ENCODE results near the gene LASP1. TPM values are rescaled to one million over a fixed set of nuclear protein-coding genes. Genes with fewer than 3 reads are reported as not detected.
A peak's percentile ranks its signal among the peaks of the same experiment; 100 is the strongest.

LASP1 gene
- total and polyA plus RNA-seq, 9 donors, result 37.6 to 118 (median 81.7) TPM

- Histone ChIP-seq H3K4me1 (ENCODE audit: control insufficient read depth, insufficient read depth, low read length) (peaks cover 36% of the 10 kb centered on the region), H3K36me3 (ENCODE audit: control insufficient read depth, insufficient read depth, low read length) (peaks cover 63% of the 10 kb centered on the region), H3K27me3 (ENCODE audit: control insufficient read depth, insufficient read depth, low read length) (no peaks in the 10 kb centered on the region), H3K4me3 (ENCODE audit: low read length) (no peak overlapping the region), H3K9me3 (replicated peaks; ENCODE audit: control insufficient read depth, low read depth, low read length) (no peaks in the 10 kb centered on the region), H3K27ac (ENCODE audit: low read length) (no peak overlapping the region)
- no CpG with 5 or more reads among the region's 3 CpGs for WGBS (ENCODE audit: insufficient coverage)
- DNase-seq, result no peak
Observed at GRCh38 chr17:38917259-38917658, 47.4 kb downstream of the LASP1 start.

GRCh38 chr17:38918129-38918913, 48.5 kb downstream of the LASP1 start:
- H3K36me3 ChIP-seq (ENCODE audit: control insufficient read depth, insufficient read depth, low read length), result peaks cover 60% of the 10 kb centered on the region
- no peaks in the 10 kb centered on the region for H3K9me3 ChIP-seq (replicated peaks; ENCODE audit: control insufficient read depth, low read depth, low read length)
- no peak for DNase-seq
- 48% methylated on average over 35 of the region's 37 CpGs for WGBS (ENCODE audit: insufficient coverage)
- no peak overlapping the region for H3K27ac ChIP-seq (ENCODE audit: low read length)
- peaks cover 40% of the 10 kb centered on the region for H3K4me1 ChIP-seq (ENCODE audit: control insufficient read depth, insufficient read depth, low read length)
- H3K4me3 ChIP-seq (ENCODE audit: low read length), result no peak overlapping the region
- H3K27me3 ChIP-seq (ENCODE audit: control insufficient read depth, insufficient read depth, low read length), result no peaks in the 10 kb centered on the region

- Histone ChIP-seq H3K36me3 (ENCODE audit: control insufficient read depth, insufficient read depth, low read length) (peaks cover 56% of the 10 kb centered on the region), H3K9me3 (replicated peaks; ENCODE audit: control insufficient read depth, low read depth, low read length) (no peaks in the 10 kb centered on the region), H3K4me1 (ENCODE audit: control insufficient read depth, insufficient read depth, low read length) (peaks cover 42% of the 10 kb centered on the region), H3K27me3 (ENCODE audit: control insufficient read depth, insufficient read depth, low read length) (no peaks in the 10 kb centered on the region), H3K4me3 (ENCODE audit: low read length) (no peak overlapping the region), H3K27ac (ENCODE audit: low read length) (no peak overlapping the region)
- DNase-seq, result no peak
- 77% methylated on average over 3 of the region's 5 CpGs for WGBS (ENCODE audit: insufficient coverage)
Observed at GRCh38 chr17:38918916-38919315, 49.1 kb downstream of the LASP1 start.

- H3K9me3 ChIP-seq (replicated peaks; ENCODE audit: control insufficient read depth, low read depth, low read length), result no peaks in the 10 kb centered on the region
- H3K27me3 ChIP-seq (ENCODE audit: control insufficient read depth, insufficient read depth, low read length), result no peaks in the 10 kb centered on the region
- no peak overlapping the region for H3K4me3 ChIP-seq (ENCODE audit: low read length)
- DNase-seq, result no peak
- H3K4me1 ChIP-seq (ENCODE audit: control insufficient read depth, insufficient read depth, low read length), result peaks cover 42% of the 10 kb centered on the region
- H3K27ac ChIP-seq (ENCODE audit: low read length), result no peak overlapping the region
- peaks cover 50% of the 10 kb centered on the region for H3K36me3 ChIP-seq (ENCODE audit: control insufficient read depth, insufficient read depth, low read length)
- 88% methylated on average over 12 of the region's 16 CpGs for WGBS (ENCODE audit: insufficient coverage)
Observed at GRCh38 chr17:38919316-38920078, 49.6 kb downstream of the LASP1 start.

GRCh38 chr17:38920374-38921291, 50.8 kb downstream of the LASP1 start:
- peaks cover 39% of the 10 kb centered on the region for H3K36me3 ChIP-seq (ENCODE audit: control insufficient read depth, insufficient read depth, low read length)

GRCh38 chr17:38921756-38922411, 52.0 kb downstream of the LASP1 start:
- Histone ChIP-seq H3K36me3 (ENCODE audit: control insufficient read depth, insufficient read depth, low read length) (peaks cover 29% of the 10 kb centered on the region), H3K4me3 (ENCODE audit: low read length) (no peak overlapping the region), H3K27me3 (ENCODE audit: control insufficient read depth, insufficient read depth, low read length) (no peaks in the 10 kb centered on the region), H3K9me3 (replicated peaks; ENCODE audit: control insufficient read depth, low read depth, low read length) (no peaks in the 10 kb centered on the region), H3K27ac (ENCODE audit: low read length) (peak overlapping the region; percentile 49), H3K4me1 (ENCODE audit: control insufficient read depth, insufficient read depth, low read length) (peaks cover 51% of the 10 kb centered on the region)
- DNase-seq, result no peak
- 60% methylated on average over 10 of the region's 13 CpGs for WGBS (ENCODE audit: insufficient coverage)

More at GRCh38 chr17:38920374-38921291, 50.8 kb downstream of the LASP1 start:
- Histone ChIP-seq H3K9me3 (replicated peaks; ENCODE audit: control insufficient read depth, low read depth, low read length) (no peaks in the 10 kb centered on the region), H3K4me3 (ENCODE audit: low read length) (no peak overlapping the region), H3K27me3 (ENCODE audit: control insufficient read depth, insufficient read depth, low read length) (no peaks in the 10 kb centered on the region), H3K4me1 (ENCODE audit: control insufficient read depth, insufficient read depth, low read length) (peaks cover 48% of the 10 kb centered on the region), H3K27ac (ENCODE audit: low read length) (peak overlapping the region; percentile 13)
- 71% methylated on average over 3 of the region's 9 CpGs for WGBS (ENCODE audit: insufficient coverage)
- peak; percentile 17 for DNase-seq

GRCh38 chr17:38922538-38923297, 52.9 kb downstream of the LASP1 start:
- Histone ChIP-seq H3K9me3 (replicated peaks; ENCODE audit: control insufficient read depth, low read depth, low read length) (no peaks in the 10 kb centered on the region), H3K27ac (ENCODE audit: low read length) (peak overlapping the region; percentile 47), H3K4me1 (ENCODE audit: control insufficient read depth, insufficient read depth, low read length) (peaks cover 51% of the 10 kb centered on the region), H3K36me3 (ENCODE audit: control insufficient read depth, insufficient read depth, low read length) (peaks cover 24% of the 10 kb centered on the region), H3K4me3 (ENCODE audit: low read length) (no peak overlapping the region), H3K27me3 (ENCODE audit: control insufficient read depth, insufficient read depth, low read length) (no peaks in the 10 kb centered on the region)
- DNase-seq, result peak; percentile 93
- WGBS (ENCODE audit: insufficient coverage), result 48% methylated on average over 3 of the region's 6 CpGs

GRCh38 chr17:38925263-38925995, 55.6 kb downstream of the LASP1 start, which contains the start of gene LASP1NB:
LASP1NB (plus strand) TSS chr17:38925614.
- H3K9me3 ChIP-seq (replicated peaks; ENCODE audit: control insufficient read depth, low read depth, low read length), result no peaks in the 10 kb centered on the region
- 0% methylated on average over 4 of the region's 14 CpGs for WGBS (ENCODE audit: insufficient coverage)
- DNase-seq, result peak; percentile 74
- H3K27ac ChIP-seq (ENCODE audit: low read length), result peak within 1 kb of the TSS; percentile 29
- H3K36me3 ChIP-seq (ENCODE audit: control insufficient read depth, insufficient read depth, low read length), result peaks cover 1% of the 10 kb centered on the region
- peaks cover 38% of the 10 kb centered on the region for H3K4me1 ChIP-seq (ENCODE audit: control insufficient read depth, insufficient read depth, low read length)
- peak within 1 kb of the TSS; percentile 24 for H3K4me3 ChIP-seq (ENCODE audit: low read length)
- no peaks in the 10 kb centered on the region for H3K27me3 ChIP-seq (ENCODE audit: control insufficient read depth, insufficient read depth, low read length)

All from muscle of leg (tissue), 11 donors.